Measurements from ENCODE around the gene RAB40B.

RAB40B gene

GRCh38 chr17:82613283-82614094 is 85.0 kb downstream of the RAB40B start:
- DNase-seq = no peak

GRCh38 chr17:82611140-82612058 is 87.1 kb downstream of the RAB40B start:
- DNase-seq = no peak

- no peak for DNase-seq
Observed at GRCh38 chr17:82609655-82610054, 88.8 kb downstream of the RAB40B start.

GRCh38 chr17:82608816-82609215 is 89.7 kb downstream of the RAB40B start:
- DNase-seq = no peak

- no peak for DNase-seq
Observed at GRCh38 chr17:82605939-82606600, 92.4 kb downstream of the RAB40B start.

Measured in activated CD4-positive, alpha-beta T cell treated with anti-CD3 and anti-CD28 coated beads, Interleukin-2, amount 50 U/mL, for 1 hour (primary cell).